ENCODE measurements around the gene ZNF385A. TPM values are rescaled to one million over a fixed set of nuclear protein-coding genes. Genes with fewer than 3 reads are reported as not detected.

ZNF385A gene
- total and polyA plus RNA-seq, 2 of the 8 experiments (the other 6 are each of a cell fraction or from before 2014, with no cell fraction given): 5.2 to 14.3 TPM

DNA sequence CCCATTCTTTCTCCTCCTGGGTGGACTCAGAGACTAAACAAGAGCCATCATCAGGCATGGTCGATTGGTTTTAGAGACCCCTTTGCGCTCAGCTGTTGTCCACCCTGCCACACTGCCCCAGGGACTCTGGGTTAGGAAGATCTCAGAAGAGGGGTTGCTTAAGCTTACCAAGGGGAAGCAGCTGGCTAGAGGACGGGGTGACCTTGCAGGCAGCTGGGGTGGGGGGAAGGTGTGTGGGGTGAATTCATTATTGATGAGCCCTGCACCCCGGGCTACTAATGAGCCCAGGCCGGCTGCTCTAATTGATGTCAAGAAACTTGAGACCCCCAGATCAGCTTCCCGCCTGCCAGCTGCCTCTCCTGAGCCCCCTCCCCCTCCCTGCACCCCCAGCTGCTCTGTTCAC, 8.7 kb upstream of the ZNF385A start:
- ChIA-PET CTCF (ENCODE audit: partially characterized antibody) (interaction anchor here (0.5 to 5.5 kb wide), 28 partner anchors 8 to 451 kb away, joined by 3 to 110 read pairs (median 5); partner anchors contain the start of genes ITGA5 and ZNF385A), POLR2A (ENCODE audit: partially characterized antibody) (interaction anchor here (0.8 to 1.3 kb wide), 7 partner anchors 9 to 113 kb away, joined by 3 to 5 read pairs (median 3); partner anchors contain the start of genes HNRNPA1 and ZNF385A)
- Histone ChIP-seq H2BK15ac (ENCODE audit: low read length) (no peak overlapping the region), H3K9ac (replicated peaks in 1 of 4; ENCODE audit: extremely low read depth in 1 of 4, low read depth in 3 of 4, low read length in 3 of 4) (no peak overlapping the region), H4K5ac (ENCODE audit: insufficient read length, low read depth, low read length) (no peak overlapping the region), H4K20me1 (replicated peaks in 1 of 2; ENCODE audit: control insufficient read depth in 1 of 2, insufficient read depth in 2 of 2, low read length in 2 of 2) (peaks cover 0 to 4% of the 10 kb centered on the region in 2 experiments), H3K14ac (ENCODE audit: insufficient read length) (no peak overlapping the region), H2AK5ac (ENCODE audit: low read depth, low read length) (no peak overlapping the region), H2BK5ac (ENCODE audit: low read depth, low read length) (no peak overlapping the region), H3K79me2 (ENCODE audit: control insufficient read depth in 1 of 2, insufficient read depth in 2 of 2, low read length in 2 of 2) (no peaks in the 10 kb centered on the region), H2BK120ac (replicated peaks; ENCODE audit: low read depth, low read length) (no peak overlapping the region), H4K8ac (ENCODE audit: extremely low read depth, insufficient read depth, low read length) (no peak overlapping the region), H3K27me3 (replicated peaks in 1 of 4; ENCODE audit: control insufficient read depth in 3 of 4, extremely low read depth in 1 of 4, insufficient read depth in 3 of 4, low read length in 3 of 4) (peaks cover 0 to 4% (median 0%) of the 10 kb centered on the region in 4 experiments; a peak in 2 of 7 replicates), H2BK20ac (ENCODE audit: low read length) (no peak overlapping the region), H3K4me1 (replicated peaks in 1 of 4; ENCODE audit: control insufficient read depth in 3 of 4, insufficient read depth in 4 of 4, low read length in 3 of 4) (peaks cover 17 to 35% (median 29%) of the 10 kb centered on the region in 4 experiments), H2AFZ (ENCODE audit: low read length) (no peak overlapping the region), H3K79me1 (ENCODE audit: low read depth, low read length) (0 out of 2 replicates have a peak, but pooled peaks cover 3% of the 10 kb centered on the region), H3K4me2 (ENCODE audit: insufficient read depth in 1 of 2, low read depth in 2 of 2, low read length in 2 of 2) (no peak overlapping the region), H3K9me3 (ENCODE audit: insufficient read depth in 2 of 2, low read depth in 1 of 2, low read length in 1 of 2) (no peaks in the 10 kb centered on the region), H2BK12ac (ENCODE audit: low read depth, low read length) (no peak overlapping the region), H3K27ac (ENCODE audit: low read depth, low read length) (no peak overlapping the region), H3K18ac (ENCODE audit: extremely low read depth, low read length) (no peak overlapping the region), H3K4me3 (ENCODE audit: extremely low read depth in 1 of 4, insufficient read depth in 2 of 4, low read depth in 3 of 4, low read length in 4 of 4) (no peak overlapping the region), H3K23me2 (ENCODE audit: low read depth, low read length) (peaks cover 10% of the 10 kb centered on the region; the same call in 1 of the 2 replicates), H3K4ac (replicated peaks; ENCODE audit: insufficient read length, low read depth, low read length) (no peak overlapping the region), H3K56ac (replicated peaks; ENCODE audit: insufficient read length, low read depth, low read length) (no peak overlapping the region), H4K91ac (replicated peaks; ENCODE audit: insufficient read length, low read length) (no peak overlapping the region), H3K23ac (ENCODE audit: insufficient read length) (no peak overlapping the region), H3K36me3 (ENCODE audit: control insufficient read depth in 2 of 4, insufficient read depth in 4 of 4, low read length in 3 of 4) (peaks cover 0 to 5% (median 3%) of the 10 kb centered on the region in 4 experiments; a peak in 4 of 8 replicates)
- DNase-seq (ENCODE audit: low read depth in 1 of 2, low spot score in 2 of 2) (no peak), FAIRE-seq (no peak)
- WGBS, 2 experiments (ENCODE audit: extremely low coverage in 1 of 2, insufficient coverage in 1 of 2, insufficient read length in 1 of 2, insufficient replicate concordance in 2 of 2, low coverage in 1 of 2, low lambda C conversion rate in 2 of 2, missing lambda C conversion rate in 1 of 2): 70% methylated on average over 6 of the region's 6 CpGs; no CpG with 5 or more reads in 1 of the 2 experiments
- TF ChIP-seq ASH2L (IDR thresholded peaks at IDR 0.05; ENCODE audit: low read length): no peak
- no peak for TF ChIP-seq CBX8 (IDR thresholded peaks at IDR 0.05; ENCODE audit: borderline replicate concordance, low read depth, low read length)
- TF ChIP-seq POLR2A (IDR thresholded peaks at IDR 0.05; ENCODE audit: control extremely low read depth in 1 of 2, low read depth in 2 of 2, low read length in 2 of 2): no peak
- TF ChIP-seq POU5F1 (IDR thresholded peaks at IDR 0.05; ENCODE audit: low read depth, low read length): no peak
- TF ChIP-seq BRCA1 (IDR thresholded peaks at IDR 0.05; ENCODE audit: low read depth, low read length): no peak
- TF ChIP-seq, protein P1, sequence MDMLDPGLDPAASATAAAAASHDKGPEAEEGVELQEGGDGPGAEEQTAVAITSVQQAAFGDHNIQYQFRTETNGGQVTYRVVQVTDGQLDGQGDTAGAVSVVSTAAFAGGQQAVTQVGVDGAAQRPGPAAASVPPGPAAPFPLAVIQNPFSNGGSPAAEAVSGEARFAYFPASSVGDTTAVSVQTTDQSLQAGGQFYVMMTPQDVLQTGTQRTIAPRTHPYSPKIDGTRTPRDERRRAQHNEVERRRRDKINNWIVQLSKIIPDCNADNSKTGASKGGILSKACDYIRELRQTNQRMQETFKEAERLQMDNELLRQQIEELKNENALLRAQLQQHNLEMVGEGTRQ (IDR thresholded peaks at IDR 0.05; ENCODE audit: low read length): no peak
